HepG2 (cell line): ENCODE data around the gene ACADSB. TPM values are rescaled to one million over a fixed set of nuclear protein-coding genes. Genes with fewer than 3 reads are reported as not detected.

Source experiments
- ATAC-seq: fragments of 200-7000 bp; cut with Tn5 transposase; 3 replicates; pipeline ENCODE4 v1.9.1; 2020; ENCODE audit warnings: mild to moderate bottlenecking, moderate library complexity
- BruUV-seq: library from RNA; stranded (reverse); fragments of 400-500 nt; replicated peaks from 2 replicates; lab custom pipeline; 2021; lab: Mats Ljungman, UMichigan
- CTCF ChIA-PET: fragments of 300-600 bp; formaldehyde crosslinking; extraction: SDS; loops from one replicate; lab custom pipeline; 2021; ENCODE audit warnings: low total read pairs, inconsistent platforms, low intra/inter-chr PET ratio; lab: Yijun Ruan, JAX
- POLR2A ChIA-PET: fragments of 350-600 bp; sonication (Branson Sonifier 250); formaldehyde crosslinking; loops from one replicate; lab custom pipeline; 2020; ENCODE audit warnings: antibody characterized with exemption, inconsistent platforms; lab: Yijun Ruan, JAX
- DNase-seq: peaks from one replicate; pipeline ENCODE4 v3.0.0-alpha.2; 2015; ENCODE audit warnings: low spot score
- FAIRE-seq: peaks from 3 replicates; lab custom pipeline; 2011; peaks lifted over from hg19 to GRCh38; lab: Jason Lieb, UNC
- H2AFZ ChIP-seq: one replicate; pipeline ENCODE4 v1.6.1; 2011; ENCODE audit warnings: low read length, inconsistent platforms
- H3K27ac ChIP-seq: fragments of 300-600 bp; 3 replicates; pipeline ENCODE4 v1.8.0; 2011; ENCODE audit warnings: mixed run types, mild to moderate bottlenecking, mixed read lengths, low read length, inconsistent platforms; ENCODE audit not compliant: insufficient read depth; ENCODE audit errors: extremely low read length
- H3K27me3 ChIP-seq, 2 experiments: fragments of 200-600 bp in 1 of 2; 2 replicates in 1 of 2; 3 replicates in 1 of 2; pipeline versions ENCODE4 v1.6.0 to v1.8.0; 2011; ENCODE audit warnings: low read length in 2 of 2, mild to moderate bottlenecking in 2 of 2, moderate library complexity in 2 of 2, inconsistent platforms in 1 of 2; ENCODE audit not compliant: insufficient read depth in 2 of 2, control insufficient read depth in 1 of 2
- H3K36me3 ChIP-seq, 2 experiments: fragments of 200-600 bp in 1 of 2; replicated peaks in 1 of 2; 2 replicates in 1 of 2; 3 replicates in 1 of 2; pipeline versions ENCODE4 v1.5.1 to v1.8.0; 2011; ENCODE audit warnings: low read length in 2 of 2, inconsistent platforms in 1 of 2; ENCODE audit not compliant: insufficient read depth in 2 of 2, control insufficient read depth in 1 of 2
- H3K4me1 ChIP-seq: 2 replicates; pipeline ENCODE4 v1.5.1; 2012; ENCODE audit warnings: low read length, inconsistent platforms; ENCODE audit not compliant: insufficient read depth
- H3K4me2 ChIP-seq: 2 replicates; pipeline ENCODE4 v1.6.0; 2011; ENCODE audit warnings: low read depth, low read length, inconsistent platforms
- H3K4me3 ChIP-seq, 3 experiments: fragments of 200-600 bp in 1 of 3; sonication (generic), shearing (Covaris generic) in 1 of 3; replicated peaks in 1 of 3; 2 replicates each; pipeline ENCODE4 v1.5.1; 2011 to 2016; ENCODE audit warnings: low read length in 3 of 3, inconsistent platforms in 2 of 3, low read depth in 2 of 3, mild to moderate bottlenecking in 2 of 3, control low read depth in 1 of 3, mixed read lengths in 1 of 3; ENCODE audit not compliant: insufficient read depth in 1 of 3
- H3K79me2 ChIP-seq: one replicate; pipeline ENCODE4 v1.6.1; 2011; ENCODE audit warnings: low read length, inconsistent platforms; ENCODE audit not compliant: insufficient read depth
- H3K9ac ChIP-seq: 2 replicates; pipeline ENCODE4 v1.6.0; 2011; ENCODE audit warnings: mild to moderate bottlenecking, low read depth, low read length, inconsistent platforms; ENCODE audit not compliant: insufficient read depth
- H3K9me3 ChIP-seq: 2 replicates; pipeline ENCODE4 v1.5.1; 2012; ENCODE audit warnings: mild to moderate bottlenecking, low read length
- H4K20me1 ChIP-seq: 2 replicates; pipeline ENCODE4 v1.6.0; 2011; ENCODE audit warnings: inconsistent platforms, mild to moderate bottlenecking, low read length, moderate library complexity; ENCODE audit not compliant: insufficient read depth
- HCFC1 ChIP-seq: fragments of 150-350 bp; IDR thresholded peaks from 2 replicates; pipeline ENCODE4 v1.6.1; 2014; ENCODE audit warnings: low read depth, low read length
- ZNF24 ChIP-seq: fragments of 450-650 bp; IDR thresholded peaks from 2 replicates; pipeline ENCODE4 v1.6.1; 2017; ENCODE audit warnings: antibody characterized with exemption, mild to moderate bottlenecking
- ZNF432 ChIP-seq: sonication (generic); formaldehyde crosslinking; IDR thresholded peaks from 2 replicates; pipeline ENCODE4 v1.5.0; 2020; ENCODE audit warnings: missing genetic modification reagents, mild to moderate bottlenecking, borderline replicate concordance
- ZNF672 ChIP-seq: sonication (generic); formaldehyde crosslinking; IDR thresholded peaks from 2 replicates; pipeline ENCODE4 v1.8.1; 2022; ENCODE audit warnings: missing genetic modification reagents
- ZNF761 ChIP-seq: sonication (generic); formaldehyde crosslinking; conservative IDR thresholded peaks from 2 replicates; pipeline ENCODE4 v1.4.0; 2020; ENCODE audit warnings: mild to moderate bottlenecking, missing genetic modification reagents
- WGBS: methylation state at CpG from one replicate; pipeline ENCODE4 v1.1.6; 2017; ENCODE audit warnings: low lambda C conversion rate; 5-methylcytosine and 5-hydroxymethylcytosine counted together
- in situ Hi-C: cut with HindIII; loops from 2 replicates; pipeline ENCODE4 v1.10.0; 2017; ENCODE audit warnings: low pct_unique_long_range_greater_than_20kb; ENCODE audit not compliant: extremely low pct_ligation_motif_present
- intact Hi-C: fragments of 100-400 bp; cut with micrococcal nuclease; formaldehyde crosslinking; loops from one replicate; pipeline ENCODE4 v1.10.0; 2022; ENCODE audit not compliant: unreplicated experiment
- polyA plus RNA-seq, 8 experiments: library from polyadenylated mRNA; depleted of rRNA in 3 of 8; stranded (reverse) in 7 of 8; unstranded in 1 of 8; fragments of >200 nt; fragmentation: Illumina TruSeq in 4 of 8; extraction: Trizol in 4 of 8; gene quantifications; 2 replicates each; pipeline versions ENCODE4 v1.2.1 to v1.2.3, GENCODE V29; 2011 to 2016; ENCODE audit warnings: low read depth in 4 of 8, missing spikeins in 1 of 8, mixed read lengths in 1 of 8; ENCODE audit not compliant: insufficient read depth in 1 of 8
- total RNA-seq, 5 experiments: library from RNA; depleted of rRNA; stranded (reverse); fragments of >200 nt; fragmentation: Illumina TruSeq; extraction: Trizol; gene quantifications; 2 replicates each; pipeline ENCODE4 v1.2.3, GENCODE V29; 2016; ENCODE audit warnings: low read depth in 1 of 5
- TF ChIP-seq, protein P1 (sequence below): fragments of 450-650 bp; IDR thresholded peaks from 2 replicates; pipeline ENCODE4 v1.6.1; 2016

The ACADSB gene
- total and polyA plus RNA-seq, 2 of the 13 experiments (the other 11 are each of a cell fraction or from before 2014, with no cell fraction given), result 80.0 to 87.6 TPM

DNA sequence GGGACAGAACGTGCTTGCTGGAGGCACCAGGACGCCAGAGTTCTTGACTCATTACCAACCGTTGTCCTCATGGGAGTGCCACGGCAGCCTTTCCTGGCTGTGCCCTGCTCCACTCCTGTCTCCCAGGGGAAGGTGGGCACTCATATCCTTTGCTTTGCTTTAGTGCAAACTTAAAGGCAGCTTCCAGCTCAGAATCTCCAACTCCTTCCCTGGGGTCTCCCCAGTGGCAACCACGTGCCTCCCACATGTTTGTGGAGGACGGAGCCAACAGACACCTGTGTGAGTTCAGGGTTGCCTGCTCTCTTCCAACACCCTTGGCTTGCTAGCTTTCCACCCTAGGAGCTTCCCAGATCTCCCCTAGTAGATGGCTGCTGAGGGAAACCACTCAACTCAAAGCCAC, 75.0 kb downstream of the ACADSB start:
- Histone ChIP-seq H3K27me3 (peaks cover 2 to 12% of the 10 kb centered on the region in 2 experiments; a peak in 2 of 5 replicates), H3K9ac (no peak overlapping the region), H3K9me3 (no peaks in the 10 kb centered on the region), H4K20me1 (no peaks in the 10 kb centered on the region), H3K79me2 (no peaks in the 10 kb centered on the region), H3K4me1 (no peaks in the 10 kb centered on the region), H3K27ac (no peak overlapping the region), H3K4me2 (no peak overlapping the region), H2AFZ (no peak overlapping the region), H3K4me3 (no peak overlapping the region), H3K36me3 (no peaks in the 10 kb centered on the region)
- no peak for DNase-seq
- ChIA-PET CTCF (no interaction called here), POLR2A (no interaction called here)
- no peak for FAIRE-seq
- BruUV-seq, result no TSS peak
- TF ChIP-seq ZNF761 (CRISPR knock-in tag), result no peak
- no peak for TF ChIP-seq ZNF672 (CRISPR knock-in tag)
- no peak for TF ChIP-seq ZNF432
- TF ChIP-seq, protein P1, sequence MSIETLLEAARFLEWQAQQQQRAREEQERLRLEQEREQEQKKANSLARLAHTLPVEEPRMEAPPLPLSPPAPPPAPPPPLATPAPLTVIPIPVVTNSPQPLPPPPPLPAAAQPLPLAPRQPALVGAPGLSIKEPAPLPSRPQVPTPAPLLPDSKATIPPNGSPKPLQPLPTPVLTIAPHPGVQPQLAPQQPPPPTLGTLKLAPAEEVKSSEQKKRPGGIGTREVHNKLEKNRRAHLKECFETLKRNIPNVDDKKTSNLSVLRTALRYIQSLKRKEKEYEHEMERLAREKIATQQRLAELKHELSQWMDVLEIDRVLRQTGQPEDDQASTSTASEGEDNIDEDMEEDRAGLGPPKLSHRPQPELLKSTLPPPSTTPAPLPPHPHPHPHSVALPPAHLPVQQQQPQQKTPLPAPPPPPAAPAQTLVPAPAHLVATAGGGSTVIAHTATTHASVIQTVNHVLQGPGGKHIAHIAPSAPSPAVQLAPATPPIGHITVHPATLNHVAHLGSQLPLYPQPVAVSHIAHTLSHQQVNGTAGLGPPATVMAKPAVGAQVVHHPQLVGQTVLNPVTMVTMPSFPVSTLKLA, result peak; percentile 69; the same call in 1 of the 2 replicates
- no peak for ATAC-seq
- WGBS, result 0% methylated on average over 2 of the region's 6 CpGs
- in situ Hi-C loops (loop anchor here (25.0 kb wide), 1 partner anchor 878 kb away; no protein-coding TSS in a partner anchor), intact Hi-C loops (no loop called here)

- ATAC-seq, result no peak
- H3K27ac ChIP-seq, result no peak overlapping the region
- H2AFZ ChIP-seq, result no peak overlapping the region
- BruUV-seq, result no TSS peak
- WGBS, result 40% methylated on average over 7 of the region's 7 CpGs
- no peak for FAIRE-seq
- no peak overlapping the region for H3K4me2 ChIP-seq
- no peaks in the 10 kb centered on the region for H3K9me3 ChIP-seq
- peaks cover 2 to 9% of the 10 kb centered on the region in 2 experiments; a peak in 2 of 5 replicates for H3K27me3 ChIP-seq
- no peaks in the 10 kb centered on the region for H4K20me1 ChIP-seq
- ChIA-PET POLR2A (no interaction called here), CTCF (no interaction called here)
- TF ChIP-seq HCFC1, result no peak
- TF ChIP-seq ZNF24, result peak; percentile 66
- no peak overlapping the region for H3K4me3 ChIP-seq
- intact Hi-C loops, result no loop called here
- DNase-seq, result no peak
- H3K4me1 ChIP-seq, result no peaks in the 10 kb centered on the region
- no peaks in the 10 kb centered on the region for H3K79me2 ChIP-seq
- H3K9ac ChIP-seq, result no peak overlapping the region
- in situ Hi-C loops, result loop anchor here (25.0 kb wide), 1 partner anchor 876 kb away; no protein-coding TSS in a partner anchor
- no peaks in the 10 kb centered on the region for H3K36me3 ChIP-seq
Measured at GRCh38 chr10:123086281-123086680, 77.5 kb downstream of the ACADSB start.
